C4-2B (cell line): ENCODE measurements around the gene ILDR1.

Source experiments
- CTCF ChIP-seq: fragments of 450-650 bp; conservative IDR thresholded peaks from 2 replicates; pipeline ENCODE4 v1.5.1; 2017; ENCODE audit warnings: mild to moderate bottlenecking
- ZFX ChIP-seq: fragments of 450-650 bp; IDR thresholded peaks from 2 replicates; pipeline ENCODE4 v1.6.1; 2017

- TF ChIP-seq CTCF (no peak), ZFX (no peak)
These were observed 58.4 kb downstream of the ILDR1 start for GRCh38 chr3:121963608-121964007.
